K562 (cell line): ENCODE data around the gene FAM117B.

Source experiments
- HDAC2 ChIP-seq: fragments of 450-650 bp; IDR thresholded peaks from 2 replicates; pipeline ENCODE4 v1.6.1; 2016; ENCODE audit warnings: mild to moderate bottlenecking
- PTBP1 ChIP-seq: fragments of 200-400 bp; formaldehyde crosslinking; IDR thresholded peaks from 2 replicates; pipeline ENCODE4 v1.6.1; 2017; ENCODE audit warnings: low read depth, low read length
- U2AF1 ChIP-seq: fragments of 200-400 bp; formaldehyde crosslinking; optimal IDR thresholded peaks from 2 replicates; pipeline ENCODE3; 2017; ENCODE audit warnings: mild to moderate bottlenecking, low read depth, low read length, moderate library complexity
- USF2 ChIP-seq: sonication (generic); formaldehyde crosslinking; IDR thresholded peaks from 2 replicates; pipeline ENCODE4 v1.5.0; 2020; ENCODE audit warnings: missing genetic modification reagents

GRCh38 chr2:202588647-202589581 lies 45.9 kb upstream of the FAM117B start:
- no peak for TF ChIP-seq U2AF1
- no peak for TF ChIP-seq PTBP1
- no peak for TF ChIP-seq USF2
- TF ChIP-seq HDAC2, result no peak
